G401.6 (cell line): Measurements from ENCODE around the gene GFOD1.
"Not testable (repeated sequence)": the region's sequence is repeated elsewhere in the genome, so short reads cannot be mapped to it uniquely, and the experiment has no call there.

ENCODE experiments used
- FAIRE-seq: peaks from 2 replicates; lab custom pipeline; 2012; peaks lifted over from hg19 to GRCh38; lab: Jason Lieb, UNC

GFOD1 gene

DNA sequence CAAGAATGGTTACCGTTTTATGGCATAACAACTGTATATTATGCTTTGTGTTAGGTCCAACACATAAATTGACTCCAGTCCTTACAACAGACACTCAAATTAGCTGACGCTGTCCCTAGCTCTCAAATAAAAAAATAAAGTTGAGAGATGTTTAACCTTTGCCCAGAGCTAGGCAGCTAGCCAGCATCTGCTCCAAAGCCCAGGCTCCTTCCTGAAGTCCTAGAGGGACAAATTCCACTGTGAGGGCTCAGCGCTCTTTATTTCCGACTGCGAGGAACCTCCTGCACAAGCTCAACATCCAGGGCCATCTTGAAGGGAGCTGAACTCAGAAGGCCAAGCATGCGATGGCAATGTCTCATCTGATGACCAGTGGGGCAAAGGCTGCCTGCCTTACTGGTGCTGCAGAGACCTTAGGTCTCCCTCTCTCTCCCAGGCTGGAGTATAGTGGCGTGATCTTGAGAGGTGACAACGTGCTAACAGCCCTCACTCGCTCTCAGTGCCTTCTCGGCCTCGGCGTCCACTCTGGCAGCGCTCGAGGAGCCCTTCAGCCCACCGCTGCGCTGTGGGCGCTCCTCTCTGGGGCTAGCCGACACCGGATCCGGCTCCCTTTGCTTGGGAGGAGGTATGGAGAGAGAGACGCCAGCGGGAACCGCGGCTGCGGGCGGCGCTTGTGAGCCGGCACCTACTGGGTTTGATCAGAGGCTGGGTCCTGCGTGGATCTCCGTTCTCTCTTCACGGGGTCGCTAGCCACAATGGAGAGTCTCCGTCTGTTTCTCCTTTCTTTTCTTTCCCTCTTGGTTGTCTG lies 24.7 kb upstream of the GFOD1 start:
- FAIRE-seq, result no peak

DNA sequence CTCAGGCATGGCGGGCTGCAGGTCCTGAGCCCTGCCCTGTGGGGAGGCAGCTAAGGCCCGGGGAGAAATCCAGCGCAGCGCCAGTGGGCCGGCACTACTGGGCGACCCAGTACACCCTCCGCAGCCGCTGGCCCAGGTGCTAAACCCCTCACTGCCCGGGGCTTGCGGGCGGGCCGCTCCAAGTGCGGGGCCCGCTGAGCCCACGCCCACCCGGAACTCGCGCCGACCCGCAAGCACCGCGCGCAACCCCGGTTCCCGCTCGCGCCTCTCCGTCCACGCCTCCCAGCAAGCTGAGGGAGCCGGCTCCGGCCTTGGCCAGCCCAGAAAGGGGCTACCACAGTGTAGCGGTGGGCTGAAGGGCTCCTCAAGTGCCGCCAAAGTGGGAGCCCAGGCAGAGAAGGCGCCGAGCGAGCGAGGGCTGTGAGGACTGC lies 23.8 kb upstream of the GFOD1 start:
- FAIRE-seq, result not testable (repeated sequence)

DNA sequence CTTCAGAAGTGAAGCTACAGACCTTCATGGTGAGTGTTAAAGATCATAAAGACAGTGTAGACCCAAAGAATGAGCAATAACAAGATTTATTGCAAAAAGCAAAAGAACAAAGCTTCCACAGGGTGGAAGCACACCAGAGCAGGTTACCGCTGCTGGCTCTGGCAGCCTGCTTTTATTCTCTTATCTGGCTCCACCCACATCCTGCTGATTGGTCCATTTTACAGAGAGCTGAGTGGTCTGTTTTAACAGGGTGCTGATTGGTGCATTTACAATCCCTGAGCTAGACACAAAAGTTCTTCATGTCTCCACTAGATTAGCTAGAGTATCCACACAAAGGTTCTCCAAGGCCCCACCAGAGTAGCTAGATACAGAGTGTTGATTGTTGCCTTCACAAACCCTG lies 23.0 kb upstream of the GFOD1 start:
- not testable (repeated sequence) for FAIRE-seq

DNA sequence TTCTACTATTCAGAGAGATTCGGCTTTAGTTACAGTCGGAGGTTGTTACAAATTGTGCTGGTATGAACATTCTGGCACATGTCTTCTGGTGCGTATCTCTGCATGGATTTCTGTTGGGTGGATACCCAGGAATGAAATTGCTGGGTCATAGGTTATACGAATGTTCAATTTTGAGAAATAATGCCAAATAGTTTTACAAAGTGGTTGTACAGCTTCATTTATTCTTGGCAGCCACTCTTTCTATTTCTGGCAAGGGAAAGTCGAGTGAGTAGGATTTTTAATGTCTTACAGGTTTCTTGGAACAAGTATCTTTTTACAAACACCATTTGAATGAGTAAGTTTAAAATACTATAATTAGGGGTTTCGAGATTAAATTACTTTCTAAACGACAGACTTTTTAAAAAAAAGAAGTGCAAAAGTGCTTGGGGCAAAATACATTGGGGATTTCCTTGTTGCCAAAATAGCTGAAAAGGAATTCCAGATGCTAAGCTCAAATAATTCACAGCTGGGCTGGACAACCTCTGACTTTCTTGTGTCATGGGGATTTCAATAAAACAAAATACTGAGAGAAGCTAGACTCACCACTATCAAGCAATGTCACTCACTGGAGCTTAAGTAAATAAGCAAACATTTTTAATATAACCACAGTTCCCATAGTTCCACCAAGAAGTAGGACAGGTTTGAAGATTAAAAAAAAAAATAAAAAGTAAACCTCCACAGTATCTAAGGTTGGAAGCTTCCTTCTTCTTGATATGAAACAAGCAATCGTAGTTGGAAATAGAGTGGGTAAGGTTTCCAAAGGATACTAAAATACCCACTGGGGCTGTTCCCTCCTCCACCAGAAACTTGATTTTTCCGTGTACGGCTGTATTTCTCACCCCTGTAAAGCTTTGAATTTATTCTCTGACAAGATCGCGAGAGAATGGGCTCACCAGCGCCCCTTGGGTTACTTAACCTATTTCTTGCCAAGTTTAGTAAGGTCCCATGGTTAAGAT lies 21.6 kb upstream of the GFOD1 start:
- no peak for FAIRE-seq

DNA sequence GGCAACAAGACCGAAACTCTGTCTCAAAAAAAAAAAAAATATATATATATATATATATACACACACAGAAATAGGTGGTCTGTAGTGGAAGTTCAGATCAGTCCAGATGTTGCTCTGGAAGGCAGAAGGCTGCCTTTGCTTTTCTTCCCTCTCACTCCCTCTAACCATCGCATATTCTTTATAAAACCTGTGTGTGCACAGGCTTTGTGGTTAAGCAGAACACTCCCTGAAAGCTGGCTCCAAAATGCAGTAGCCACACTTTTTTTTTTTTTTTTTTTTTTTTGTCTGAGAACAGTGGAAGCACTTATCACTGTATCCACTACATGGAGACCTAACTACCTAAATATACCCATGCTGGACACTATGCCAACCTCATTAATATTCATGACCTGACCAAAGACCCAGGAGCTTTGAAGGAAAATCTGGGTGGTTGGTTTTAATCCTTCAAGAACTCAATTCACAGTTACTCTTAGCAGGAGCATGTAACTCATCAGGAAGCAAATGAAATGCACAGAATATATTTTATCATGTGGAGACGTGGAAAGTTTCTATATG lies 20.0 kb upstream of the GFOD1 start:
- no peak for FAIRE-seq

DNA sequence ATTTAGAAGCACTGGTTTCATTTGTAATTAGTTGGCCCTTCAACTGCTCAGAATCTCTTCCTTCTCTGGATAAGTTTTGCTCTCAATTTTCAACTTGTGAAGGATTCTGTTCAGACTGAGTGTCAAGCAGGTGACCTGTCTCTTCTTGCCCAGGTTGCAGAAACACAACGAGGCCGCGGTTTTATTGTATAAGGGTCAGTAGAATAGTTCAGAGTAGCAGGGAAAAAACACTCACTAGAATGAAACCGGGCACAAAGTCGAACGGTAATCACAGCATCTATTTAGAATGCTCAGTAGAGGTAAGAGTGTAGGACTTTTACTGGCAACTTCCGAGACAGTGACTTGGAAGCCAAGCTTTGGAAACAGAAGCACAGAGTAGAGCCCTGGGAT lies 17.9 kb upstream of the GFOD1 start:
- no peak for FAIRE-seq

DNA sequence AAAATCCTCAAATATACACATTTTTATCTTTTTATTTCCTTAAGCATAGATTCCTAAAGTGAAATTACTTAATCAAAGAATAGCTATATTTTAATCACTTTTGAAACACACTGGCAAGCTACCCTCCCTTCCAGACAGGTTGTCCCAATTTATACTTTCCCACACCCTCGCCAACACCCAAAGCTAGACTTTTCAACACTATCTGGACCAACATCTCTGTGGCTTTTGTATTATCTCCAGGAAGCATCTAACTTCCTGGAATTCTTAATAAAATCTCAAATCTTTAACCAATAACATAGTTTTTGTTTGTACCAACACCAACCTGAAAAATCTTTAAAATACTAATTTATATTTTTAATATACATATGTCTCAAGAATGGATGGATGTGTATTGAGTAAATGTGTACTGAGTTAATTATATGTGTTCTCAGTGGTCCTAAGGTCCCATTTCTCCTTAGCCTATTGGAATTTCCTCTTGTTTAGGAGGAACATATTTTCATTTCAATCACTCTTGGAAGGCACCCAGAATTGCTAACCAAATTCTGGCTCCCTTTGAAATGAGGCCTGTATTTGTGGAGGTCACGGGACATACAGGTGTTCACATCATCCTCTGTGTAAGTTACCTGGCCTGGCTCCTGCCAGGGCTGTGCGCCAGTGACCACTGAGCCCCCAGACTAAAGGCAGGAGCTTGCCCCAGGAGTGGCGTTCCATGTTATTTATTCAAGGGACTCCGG lies 17.4 kb upstream of the GFOD1 start:
- no peak for FAIRE-seq

DNA sequence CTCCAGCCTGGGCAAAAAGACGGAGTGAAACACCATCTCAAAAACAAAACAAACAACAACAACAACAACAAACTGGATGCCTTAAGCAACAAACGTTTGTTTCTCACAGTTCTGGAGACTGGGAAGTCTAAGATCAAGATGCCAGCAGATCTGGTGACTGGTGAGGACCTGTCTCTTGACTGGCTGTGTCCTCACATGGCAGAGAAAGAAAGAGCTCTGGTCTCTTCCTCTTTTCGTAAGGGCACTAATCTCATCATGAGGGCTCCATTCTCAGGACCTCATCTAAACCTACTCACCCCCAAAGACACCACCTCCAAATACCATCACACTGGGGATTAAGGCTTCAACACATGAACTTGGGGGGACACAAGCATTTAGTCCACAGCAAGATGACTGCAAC lies 13.5 kb upstream of the GFOD1 start:
- FAIRE-seq, result no peak

DNA sequence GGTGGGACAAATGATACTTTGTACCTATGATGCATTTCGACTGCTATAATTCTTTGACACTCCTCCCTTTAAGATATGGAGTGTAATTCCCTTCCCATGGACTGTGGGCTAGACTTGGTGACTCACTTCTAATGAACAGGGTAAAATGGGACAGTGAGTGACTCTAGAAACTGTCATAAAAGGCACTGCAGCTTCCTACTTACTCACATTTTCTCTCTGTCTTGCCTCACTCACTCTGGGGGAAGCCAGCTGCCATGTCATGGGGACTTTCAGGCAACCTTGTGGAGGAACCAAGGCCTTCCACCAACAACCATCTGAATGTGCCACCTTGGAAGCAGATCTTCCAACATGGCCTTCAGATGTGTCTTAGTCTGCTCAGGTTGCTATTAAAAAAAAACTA lies 12.9 kb upstream of the GFOD1 start:
- FAIRE-seq, result no peak

DNA sequence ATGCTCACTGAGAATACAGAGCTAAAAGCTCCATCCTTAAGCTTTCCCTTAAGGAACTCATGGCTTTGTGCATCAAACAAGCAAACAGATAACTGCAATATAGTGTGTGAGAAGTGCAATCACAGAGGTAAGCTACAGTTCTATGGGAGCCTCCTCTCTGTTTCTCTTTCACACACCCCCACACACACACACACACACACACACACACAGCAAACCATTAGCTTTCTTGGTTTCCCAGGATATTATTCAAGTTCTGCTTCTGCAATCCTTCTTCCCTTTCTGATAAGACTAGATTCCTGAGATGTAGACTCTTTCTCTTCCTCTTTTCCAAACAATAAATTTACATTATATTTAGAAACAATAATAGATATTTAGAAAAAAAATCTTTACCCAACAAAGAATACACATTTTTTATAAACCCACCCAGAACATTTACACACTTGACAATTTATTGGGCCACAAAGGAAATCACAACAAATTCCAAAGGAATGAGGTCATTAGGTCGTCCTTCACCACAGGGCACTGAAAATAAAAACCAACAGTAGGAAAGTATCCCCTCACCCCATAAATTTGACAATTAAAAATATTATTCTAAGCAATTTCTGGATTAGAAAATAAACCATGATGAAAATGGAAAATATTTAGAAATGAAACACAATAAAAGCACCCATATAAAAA lies 9.3 kb upstream of the GFOD1 start:
- no peak for FAIRE-seq

DNA sequence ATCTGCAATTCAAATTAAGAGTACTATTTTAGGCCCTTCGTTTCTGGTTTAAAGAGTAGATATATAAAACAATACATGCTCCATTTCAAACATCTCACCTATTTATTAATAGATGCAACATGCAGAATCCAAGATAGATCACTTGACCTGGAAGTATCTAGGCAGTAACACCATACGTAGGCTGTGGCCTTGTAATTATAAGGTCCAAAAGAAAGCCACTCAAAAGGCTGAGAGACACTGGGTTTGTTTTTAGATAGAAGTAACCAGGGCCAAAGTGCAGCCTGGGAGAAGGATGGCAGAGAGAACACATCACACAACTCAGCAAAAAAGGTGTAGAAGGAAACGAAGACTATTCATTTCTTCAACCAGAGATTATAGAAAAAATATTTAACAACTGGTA lies 8.4 kb upstream of the GFOD1 start:
- FAIRE-seq, result no peak

DNA sequence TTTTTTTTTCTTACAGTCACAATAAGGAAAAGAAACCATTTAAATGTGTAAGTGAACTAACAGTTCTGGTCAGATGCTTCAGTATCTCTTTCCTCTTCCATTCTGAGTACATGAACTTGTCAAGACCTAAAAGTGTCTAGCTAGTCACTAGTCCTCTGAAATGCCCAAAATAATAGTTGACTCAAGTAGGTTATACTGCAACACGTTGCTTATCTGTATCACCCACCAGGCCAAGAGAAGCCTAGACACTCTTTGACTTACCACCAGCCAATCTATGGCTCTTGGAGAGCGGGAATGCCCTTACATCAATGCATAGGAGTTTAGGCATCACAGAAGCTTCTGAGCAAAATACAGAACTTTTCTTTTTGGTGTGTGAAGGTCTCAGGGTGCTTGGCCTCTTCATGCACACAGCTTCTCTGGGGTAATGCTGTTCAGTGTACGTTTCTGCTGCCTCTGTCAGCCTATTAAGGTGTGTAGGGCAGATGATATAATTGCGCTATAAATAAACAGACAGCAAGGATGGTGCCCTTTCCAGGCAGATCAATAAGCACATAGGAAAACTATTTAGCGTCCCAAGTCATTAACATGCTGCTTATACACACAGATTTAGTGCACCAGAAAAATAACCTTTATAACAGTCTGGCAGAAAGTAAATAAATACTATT lies 7.8 kb upstream of the GFOD1 start:
- no peak for FAIRE-seq

DNA sequence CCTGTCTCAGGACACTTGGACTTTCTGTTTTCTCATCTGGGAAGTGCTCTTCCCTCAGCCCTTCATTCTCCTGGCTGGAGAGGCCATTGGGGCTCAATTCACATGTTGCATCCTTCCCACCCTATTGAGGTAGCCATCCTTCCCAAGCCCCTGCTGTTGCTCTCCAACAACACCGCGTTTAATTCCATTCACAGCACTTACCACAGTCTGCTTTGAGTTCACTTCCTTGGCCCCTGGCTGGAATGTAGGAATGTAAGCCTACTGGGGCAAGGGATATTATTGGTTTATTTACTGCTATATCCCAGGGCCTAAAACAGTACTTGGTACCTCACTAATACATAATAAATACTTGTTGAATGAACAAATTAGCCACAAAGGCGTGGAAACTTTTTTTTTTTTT lies 6.7 kb upstream of the GFOD1 start:
- FAIRE-seq, result no peak

DNA sequence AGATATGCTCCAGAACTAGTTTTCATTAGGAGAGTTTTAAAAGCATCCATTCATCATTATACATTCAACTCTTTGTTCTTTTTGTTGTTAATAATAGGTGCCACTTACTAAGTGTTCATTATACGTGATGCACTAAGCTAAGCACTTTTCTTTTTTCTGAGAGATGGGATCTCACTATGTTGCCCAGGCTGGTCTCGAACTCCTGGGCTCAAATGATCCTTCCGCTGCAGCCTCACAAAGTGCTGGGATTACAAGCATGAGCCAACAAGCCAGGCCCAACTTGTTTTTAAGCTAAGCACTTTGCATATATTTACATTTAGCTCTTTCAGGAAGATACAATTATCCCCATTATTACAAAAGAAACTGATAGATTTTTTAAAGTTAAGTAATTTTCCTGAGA lies 5.7 kb upstream of the GFOD1 start:
- FAIRE-seq, result no peak

DNA sequence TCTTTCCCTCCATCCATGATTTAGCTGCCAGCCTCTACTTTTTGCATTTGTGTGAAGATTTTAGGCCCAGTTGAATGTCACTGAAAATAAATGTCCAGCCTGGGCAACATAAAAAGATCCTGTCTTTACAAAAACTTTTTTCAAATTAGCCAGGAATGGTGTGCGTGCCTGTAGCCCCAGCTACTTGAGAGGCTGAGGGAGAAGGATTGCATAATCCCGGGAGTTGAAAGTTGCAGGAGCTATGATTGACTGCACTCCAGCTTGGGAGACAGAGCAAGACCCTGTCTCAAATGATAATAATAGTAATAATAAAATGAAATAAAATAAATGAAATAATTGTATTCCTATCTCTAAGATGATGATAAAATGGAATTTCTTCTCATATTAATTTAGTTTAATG lies 5.0 kb upstream of the GFOD1 start:
- no peak for FAIRE-seq

DNA sequence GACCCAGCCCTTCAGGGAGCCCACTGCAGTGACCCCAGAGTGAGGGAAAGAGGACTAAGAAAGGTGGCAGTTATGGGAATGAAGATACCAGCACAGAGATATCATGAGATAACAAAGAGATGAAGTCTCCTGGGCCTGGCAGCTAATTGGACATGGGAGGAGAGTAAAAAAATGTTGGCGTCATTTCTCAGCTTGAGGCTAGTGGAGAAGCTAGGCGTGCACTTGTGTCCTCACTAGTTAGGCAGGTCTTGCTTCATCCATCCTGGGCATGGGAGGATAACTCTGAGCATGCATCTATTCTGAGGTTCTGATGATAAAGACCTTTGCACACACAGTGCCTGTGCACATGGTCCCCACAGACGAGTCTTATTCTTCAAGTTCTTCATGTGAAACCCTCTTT lies 4.1 kb upstream of the GFOD1 start:
- FAIRE-seq, result no peak

DNA sequence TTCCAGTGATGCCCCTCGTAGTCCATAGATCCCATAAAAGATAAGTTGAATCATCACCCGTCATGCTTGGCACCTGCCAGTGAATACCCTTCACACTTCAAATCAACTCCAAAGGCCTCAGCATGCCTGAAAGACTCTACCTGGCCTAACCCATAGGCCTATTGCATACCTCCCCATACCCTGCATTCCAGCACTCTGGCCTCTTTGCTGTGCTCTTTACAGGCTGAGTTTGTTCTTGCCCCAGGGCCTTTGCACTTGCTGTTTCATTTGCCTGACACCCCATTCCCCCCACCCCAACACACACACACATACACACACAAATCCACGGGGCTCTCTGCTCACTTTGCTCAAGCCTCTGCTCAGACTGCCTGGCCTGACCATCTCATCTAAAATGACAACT lies 3.0 kb upstream of the GFOD1 start:
- no peak for FAIRE-seq

DNA sequence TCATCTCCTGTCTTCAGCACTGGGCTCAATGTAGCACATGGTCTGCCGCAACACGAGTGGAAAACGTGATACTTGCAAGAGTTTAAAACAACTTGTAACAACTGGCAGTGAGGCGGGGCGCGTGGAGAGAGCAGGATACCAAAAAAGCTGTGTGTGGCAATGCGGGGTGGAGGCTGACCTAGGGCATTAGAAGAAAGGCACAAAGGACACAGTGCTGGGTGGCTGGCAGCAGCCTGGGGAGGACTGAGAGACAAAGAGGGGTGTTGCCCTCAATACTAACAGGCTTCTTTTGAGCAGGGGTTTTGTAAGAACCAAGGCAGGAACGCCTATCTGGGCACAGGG lies 1.5 kb upstream of the GFOD1 start:
- FAIRE-seq, result no peak

DNA sequence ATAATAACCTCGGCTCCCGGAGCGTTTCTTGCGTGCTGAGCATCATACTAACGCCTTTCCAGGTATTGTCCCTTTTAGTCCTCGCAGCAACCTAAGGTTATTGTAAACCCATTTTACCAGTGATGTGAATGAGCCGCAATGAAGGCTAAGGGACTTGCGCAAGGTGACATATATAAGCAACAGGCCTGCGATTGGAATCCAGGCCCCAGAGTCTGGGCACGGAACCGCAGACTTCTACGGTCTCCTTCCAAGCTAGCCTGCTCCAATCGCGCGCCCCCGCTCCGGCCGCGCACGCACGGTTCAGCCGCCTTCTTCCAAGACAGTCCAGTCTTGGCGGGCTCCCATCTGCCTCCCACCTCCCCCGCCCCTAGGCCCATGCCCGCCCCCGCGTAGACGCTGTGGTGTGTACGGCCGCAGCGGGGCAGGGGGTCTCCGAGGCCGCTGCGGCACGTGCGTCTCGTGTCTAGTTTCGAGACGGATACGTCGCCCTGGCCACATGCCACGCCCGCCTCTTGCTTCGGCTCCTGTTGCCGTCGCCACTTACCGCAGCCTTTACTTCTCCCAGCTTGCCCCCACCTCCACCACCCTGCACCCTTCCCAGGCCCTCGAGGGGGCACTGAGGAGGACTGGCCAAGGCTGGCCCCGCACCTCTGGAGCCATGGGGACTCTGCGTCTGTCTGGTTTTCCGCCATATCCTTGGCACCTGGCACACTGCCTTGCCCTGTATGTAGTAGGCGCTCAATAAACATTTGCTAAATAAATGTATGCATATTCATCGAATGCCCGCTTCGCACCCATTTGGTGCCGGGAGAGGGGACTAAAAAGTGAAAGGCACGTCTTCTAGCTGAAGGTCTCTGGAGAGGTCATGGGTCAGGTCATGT lies 855 bp upstream of the GFOD1 start:
- FAIRE-seq, result no peak

DNA sequence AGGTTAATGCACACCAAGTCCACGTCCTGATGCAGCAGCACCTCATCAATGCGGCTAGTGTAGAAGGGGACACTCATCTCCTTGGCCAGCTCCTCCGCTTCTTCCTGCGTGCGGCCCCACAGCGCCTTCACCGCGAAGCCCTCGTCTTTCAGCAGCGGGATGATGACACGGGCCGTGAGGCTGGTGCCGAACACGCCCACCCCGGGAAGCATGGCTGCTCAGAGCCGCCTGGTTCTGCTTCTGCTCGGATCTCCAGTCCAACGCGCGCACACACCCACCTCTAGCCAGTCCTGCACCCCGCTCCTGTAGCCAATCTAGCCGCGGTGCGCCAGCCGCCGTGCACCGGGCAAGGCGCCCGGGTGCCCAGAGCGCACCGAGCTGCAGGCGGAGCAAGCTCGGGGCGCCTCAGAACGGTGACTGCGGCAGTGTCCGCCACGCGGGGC lies 700 bp downstream of the GFOD1 start:
- FAIRE-seq, result no peak
